Naive thymus-derived CD4-positive, alpha-beta T cell (primary cell): ENCODE measurements around the gene SMARCAD1. TPM values are rescaled to one million over a fixed set of nuclear protein-coding genes. Genes with fewer than 3 reads are reported as not detected.
"Not testable (repeated sequence)": the region's sequence is repeated elsewhere in the genome, so short reads cannot be mapped to it uniquely, and the experiment has no call there.

Experiments used
- ATAC-seq: fragments of 150-1000 bp; cut with Tn5 transposase; 2 replicates; pipeline ENCODE4 v1.10.0; 2021; ENCODE audit warnings: mild to moderate bottlenecking, moderate library complexity
- CTCF ChIA-PET: fragments of 350-600 bp; sonication (Branson Sonifier 250); formaldehyde crosslinking; loops from one replicate; lab custom pipeline; 2021; ENCODE audit warnings: antibody characterized with exemption; lab: Charles Lee
- POLR2A ChIA-PET: fragments of 350-600 bp; sonication (Branson Sonifier 250); formaldehyde crosslinking; loops from one replicate; lab custom pipeline; 2021; ENCODE audit warnings: antibody characterized with exemption, inconsistent platforms; lab: Charles Lee
- DNase-seq, 9 donors: peaks; one replicate each; pipeline versions ENCODE4 v3.0.0 to v3.0.0-alpha.2; 2020 to 2022; ENCODE audit warnings: mixed read lengths in 1 of 9
- H3K27ac ChIP-seq: one replicate; pipeline ENCODE4 v1.7.0; 2013; ENCODE audit warnings: mild to moderate bottlenecking, low read depth, low read length, moderate library complexity
- H3K27me3 ChIP-seq, 2 donors: one replicate each; pipeline ENCODE4 v1.7.0; 2013; ENCODE audit warnings: low read length in 2 of 2, mild to moderate bottlenecking in 2 of 2, moderate library complexity in 2 of 2; ENCODE audit not compliant: control insufficient read depth in 2 of 2, insufficient read depth in 2 of 2
- H3K36me3 ChIP-seq, 3 experiments: 1 replicate in 2 of 3; 2 replicates in 1 of 3; pipeline ENCODE4 v1.7.0; 2013; ENCODE audit warnings: low read length in 3 of 3, mild to moderate bottlenecking in 3 of 3, moderate library complexity in 1 of 3; ENCODE audit not compliant: insufficient read depth in 3 of 3, control insufficient read depth in 2 of 3
- H3K4me1 ChIP-seq, 2 donors: one replicate each; pipeline ENCODE4 v1.7.0; 2013; ENCODE audit warnings: low read length in 2 of 2, mild to moderate bottlenecking in 2 of 2, moderate library complexity in 1 of 2; ENCODE audit not compliant: control insufficient read depth in 2 of 2, insufficient read depth in 2 of 2
- H3K4me3 ChIP-seq: 2 replicates; pipeline ENCODE4 v1.7.0; 2013; ENCODE audit warnings: mild to moderate bottlenecking, low read length
- H3K9me3 ChIP-seq, 3 experiments: 1 replicate in 2 of 3; 2 replicates in 1 of 3; pipeline ENCODE4 v1.7.0; 2013; ENCODE audit warnings: low read length in 3 of 3; ENCODE audit not compliant: control insufficient read depth in 2 of 3
- H3K27ac Mint-ChIP-seq, 9 donors: one replicate each; pipeline ENCODE4 v1.8.0; 2020 to 2022; ENCODE audit warnings: mixed read lengths in 9 of 9, mild to moderate bottlenecking in 8 of 9, moderate library complexity in 5 of 9, inconsistent platforms in 2 of 9
- H3K27me3 Mint-ChIP-seq, 5 donors: one replicate each; pipeline ENCODE4 v1.8.0; 2021 to 2022; ENCODE audit warnings: mixed read lengths in 5 of 5, mild to moderate bottlenecking in 1 of 5
- H3K36me3 Mint-ChIP-seq, 5 donors: one replicate each; pipeline ENCODE4 v1.8.0; 2020 to 2022; ENCODE audit warnings: mixed read lengths in 5 of 5, mild to moderate bottlenecking in 3 of 5, inconsistent platforms in 1 of 5
- H3K4me1 Mint-ChIP-seq, 7 donors: one replicate each; pipeline ENCODE4 v1.8.0; 2020 to 2022; ENCODE audit warnings: mixed read lengths in 7 of 7, mild to moderate bottlenecking in 3 of 7, inconsistent platforms in 1 of 7
- H3K4me3 Mint-ChIP-seq, 10 donors: one replicate each; pipeline ENCODE4 v1.8.0; 2020 to 2022; ENCODE audit warnings: mild to moderate bottlenecking in 10 of 10, mixed read lengths in 10 of 10, moderate library complexity in 6 of 10, inconsistent platforms in 2 of 10
- H3K9me3 Mint-ChIP-seq, 11 donors: one replicate each; pipeline ENCODE4 v1.8.0; 2020 to 2022; ENCODE audit warnings: mixed read lengths in 11 of 11, mild to moderate bottlenecking in 4 of 11, inconsistent platforms in 1 of 11, moderate library complexity in 1 of 11
- intact Hi-C, 2 donors: fragments of 100-400 bp; cut with micrococcal nuclease; formaldehyde crosslinking; loops; one replicate each; pipeline ENCODE4 v1.15.1; 2023
- polyA plus RNA-seq, 2 donors: library from polyadenylated mRNA; unstranded; fragments of 300-500 nt; fragmentation: Illumina TruSeq; gene quantifications; one replicate each; pipeline ENCODE4 v1.2.3, GENCODE V29; 2021
- total RNA-seq, 6 experiments: library from RNA in 5 of 6; stranded (reverse) in 5 of 6; gene quantifications; 1 replicate in 5 of 6; 2 replicates in 1 of 6; pipeline ENCODE4 v1.2.3 and lab custom pipeline; 2021 to 2026

SMARCAD1 gene
- total and polyA plus RNA-seq, 7 experiments from 2014 or later, result 12.6 to 34.2 (median 16.8) TPM

- intact Hi-C loops, result no loop called here
- Mint-ChIP-seq H3K27me3 (peaks cover 0 to 10% (median 5%) of the 10 kb centered on the region in 5 donors), H3K4me1 (no peaks in the 10 kb centered on the region), H3K27ac (no peak overlapping the region), H3K4me3 (no peak overlapping the region), H3K36me3 (no peaks in the 10 kb centered on the region), H3K9me3 (peaks cover 0 to 4% (median 0%) of the 10 kb centered on the region in 11 donors)
- Histone ChIP-seq H3K4me3 (no peak overlapping the region), H3K9me3 (no peaks in the 10 kb centered on the region), H3K36me3 (no peaks in the 10 kb centered on the region), H3K27ac (no peak overlapping the region), H3K4me1 (no peaks in the 10 kb centered on the region), H3K27me3 (no peaks in the 10 kb centered on the region)
- ATAC-seq, result no peak
- DNase-seq, result no peak
- POLR2A ChIA-PET, result interaction anchor here (0.6 kb wide), 1 partner anchor 26 kb away, joined by 4 read pairs; no protein-coding TSS in a partner anchor
- CTCF ChIA-PET, result no interaction called here
These were observed 125.4 kb downstream of the SMARCAD1 start for GRCh38 chr4:94332983-94333590.

- Mint-ChIP-seq H3K9me3 (peaks cover 0 to 3% (median 0%) of the 10 kb centered on the region in 11 donors), H3K4me3 (no peak overlapping the region), H3K36me3 (no peaks in the 10 kb centered on the region), H3K27me3 (peaks cover 0 to 8% (median 5%) of the 10 kb centered on the region in 5 donors), H3K27ac (no peak overlapping the region), H3K4me1 (peaks cover 0 to 6% (median 4%) of the 10 kb centered on the region in 7 donors)
- ATAC-seq (no peak), DNase-seq (no peak)
- intact Hi-C loops, result no loop called here
- POLR2A ChIA-PET, result no interaction called here
- CTCF ChIA-PET, result no interaction called here
- H3K27me3 ChIP-seq, result no peaks in the 10 kb centered on the region
- H3K4me1 ChIP-seq, result no peaks in the 10 kb centered on the region
- no peak overlapping the region for H3K27ac ChIP-seq
- no peaks in the 10 kb centered on the region for H3K9me3 ChIP-seq
- no peak overlapping the region for H3K4me3 ChIP-seq
- H3K36me3 ChIP-seq, result no peaks in the 10 kb centered on the region
These were observed 126.2 kb downstream of the SMARCAD1 start for GRCh38 chr4:94333866-94334265.

- Histone ChIP-seq H3K36me3 (no peaks in the 10 kb centered on the region), H3K27ac (no peak overlapping the region), H3K27me3 (no peaks in the 10 kb centered on the region), H3K4me3 (no peak overlapping the region), H3K9me3 (no peaks in the 10 kb centered on the region), H3K4me1 (no peaks in the 10 kb centered on the region)
- Mint-ChIP-seq H3K4me3 (no peak overlapping the region), H3K9me3 (peaks cover 0 to 3% (median 0%) of the 10 kb centered on the region in 11 donors), H3K27me3 (peaks cover 0 to 8% (median 5%) of the 10 kb centered on the region in 5 donors), H3K36me3 (no peaks in the 10 kb centered on the region), H3K27ac (no peak overlapping the region), H3K4me1 (peaks cover 0 to 12% (median 10%) of the 10 kb centered on the region in 7 donors)
- DNase-seq (no peak), ATAC-seq (no peak)
- POLR2A ChIA-PET, result no interaction called here
- intact Hi-C loops, result no loop called here
- CTCF ChIA-PET, result no interaction called here
These were observed 126.8 kb downstream of the SMARCAD1 start for GRCh38 chr4:94334476-94334875.

- no peak overlapping the region for H3K27ac ChIP-seq
- H3K36me3 Mint-ChIP-seq, result no peaks in the 10 kb centered on the region
- ChIA-PET CTCF (no interaction called here), POLR2A (no interaction called here)
- no peaks in the 10 kb centered on the region for H3K27me3 ChIP-seq
- peaks cover 0 to 17% (median 14%) of the 10 kb centered on the region in 7 donors for H3K4me1 Mint-ChIP-seq
- no peaks in the 10 kb centered on the region for H3K9me3 ChIP-seq
- H3K27me3 Mint-ChIP-seq, result peaks cover 0 to 5% (median 2%) of the 10 kb centered on the region in 5 donors
- DNase-seq, result no peak
- H3K4me3 Mint-ChIP-seq, result no peak overlapping the region
- no peak overlapping the region for H3K27ac Mint-ChIP-seq
- H3K36me3 ChIP-seq, result no peaks in the 10 kb centered on the region
- H3K9me3 Mint-ChIP-seq, result peaks cover 0 to 1% (median 0%) of the 10 kb centered on the region in 11 donors
- no peak for ATAC-seq
- no peaks in the 10 kb centered on the region for H3K4me1 ChIP-seq
- H3K4me3 ChIP-seq, result no peak overlapping the region
- intact Hi-C loops, result no loop called here
These were observed 127.3 kb downstream of the SMARCAD1 start for GRCh38 chr4:94334962-94335361.

GRCh38 chr4:94336303-94336702 is 128.6 kb downstream of the SMARCAD1 start:
- no peaks in the 10 kb centered on the region for H3K36me3 ChIP-seq
- no peaks in the 10 kb centered on the region for H3K9me3 Mint-ChIP-seq
- intact Hi-C loops, result no loop called here
- no peak overlapping the region for H3K4me3 ChIP-seq
- H3K27me3 ChIP-seq, result no peaks in the 10 kb centered on the region
- ChIA-PET POLR2A (no interaction called here), CTCF (no interaction called here)
- H3K27ac Mint-ChIP-seq, result no peak overlapping the region
- no peaks in the 10 kb centered on the region for H3K4me1 ChIP-seq
- ATAC-seq (no peak), DNase-seq (no peak)
- H3K4me3 Mint-ChIP-seq, result no peak overlapping the region
- H3K9me3 ChIP-seq, result no peaks in the 10 kb centered on the region
- H3K27me3 Mint-ChIP-seq, result peaks cover 0 to under 1% (median 0%) of the 10 kb centered on the region in 5 donors
- H3K36me3 Mint-ChIP-seq, result no peaks in the 10 kb centered on the region
- peaks cover 0 to 17% (median 14%) of the 10 kb centered on the region in 7 donors for H3K4me1 Mint-ChIP-seq
- no peak overlapping the region for H3K27ac ChIP-seq

GRCh38 chr4:94336791-94337190 is 129.1 kb downstream of the SMARCAD1 start:
- ATAC-seq, H3K9me3 ChIP-seq, CTCF ChIA-PET, H3K27ac Mint-ChIP-seq, H3K4me3 ChIP-seq, H3K36me3 ChIP-seq, H3K9me3 Mint-ChIP-seq, H3K4me3 Mint-ChIP-seq, DNase-seq, H3K27ac ChIP-seq, H3K36me3 Mint-ChIP-seq, intact Hi-C loops, H3K27me3 ChIP-seq, H3K4me1 ChIP-seq, POLR2A ChIA-PET, H3K27me3 Mint-ChIP-seq: not testable (repeated sequence)
- H3K4me1 Mint-ChIP-seq, result peaks cover 0 to 17% (median 14%) of the 10 kb centered on the region in 7 donors
